SK-MEL-5 (cell line): Measurements from ENCODE around the gene KIF26B. TPM values are rescaled to one million over a fixed set of nuclear protein-coding genes. Genes with fewer than 3 reads are reported as not detected.

Source experiments
- DNase-seq: peaks from one replicate; pipeline ENCODE4 v3.0.0-alpha.2; 2016; ENCODE audit warnings: low read depth, low spot score
- in situ Hi-C: cut with HindIII; loops from 2 replicates; pipeline ENCODE4 v1.10.0; 2016; ENCODE audit warnings: low sequenced_read_pairs, high pct_unique_total_duplicates, low pct_unique_long_range_greater_than_20kb
- total RNA-seq: library from RNA; depleted of rRNA; stranded (reverse); fragments of >200 nt; shearing (Covaris generic); gene quantifications from 2 replicates; pipeline ENCODE4 v1.2.3, GENCODE V29; 2014

The KIF26B gene
- total RNA-seq, 1 experiment from 2014 or later, result 1.5 TPM

DNA sequence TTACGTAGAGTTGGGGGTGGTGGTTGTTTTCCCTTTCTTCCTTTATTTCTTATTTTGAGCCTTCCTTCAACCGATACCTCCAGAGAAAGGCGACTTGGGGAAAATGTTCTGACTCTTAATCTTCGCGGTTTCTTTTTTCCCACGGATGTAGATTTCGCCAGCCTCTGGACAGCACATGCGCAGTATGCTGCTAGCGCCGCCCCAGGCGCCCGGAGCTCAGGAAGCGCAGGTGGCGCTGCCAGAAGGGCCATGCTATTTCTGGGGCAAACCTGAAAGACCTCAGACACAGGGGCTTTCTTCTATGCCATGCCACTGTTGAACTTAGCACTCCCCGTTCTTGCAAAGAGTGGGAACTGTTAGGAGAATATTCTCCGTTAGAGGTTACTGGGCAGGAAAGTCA is 392.1 kb downstream of the KIF26B start:
- in situ Hi-C loops, result no loop called here
- no peak for DNase-seq

DNA sequence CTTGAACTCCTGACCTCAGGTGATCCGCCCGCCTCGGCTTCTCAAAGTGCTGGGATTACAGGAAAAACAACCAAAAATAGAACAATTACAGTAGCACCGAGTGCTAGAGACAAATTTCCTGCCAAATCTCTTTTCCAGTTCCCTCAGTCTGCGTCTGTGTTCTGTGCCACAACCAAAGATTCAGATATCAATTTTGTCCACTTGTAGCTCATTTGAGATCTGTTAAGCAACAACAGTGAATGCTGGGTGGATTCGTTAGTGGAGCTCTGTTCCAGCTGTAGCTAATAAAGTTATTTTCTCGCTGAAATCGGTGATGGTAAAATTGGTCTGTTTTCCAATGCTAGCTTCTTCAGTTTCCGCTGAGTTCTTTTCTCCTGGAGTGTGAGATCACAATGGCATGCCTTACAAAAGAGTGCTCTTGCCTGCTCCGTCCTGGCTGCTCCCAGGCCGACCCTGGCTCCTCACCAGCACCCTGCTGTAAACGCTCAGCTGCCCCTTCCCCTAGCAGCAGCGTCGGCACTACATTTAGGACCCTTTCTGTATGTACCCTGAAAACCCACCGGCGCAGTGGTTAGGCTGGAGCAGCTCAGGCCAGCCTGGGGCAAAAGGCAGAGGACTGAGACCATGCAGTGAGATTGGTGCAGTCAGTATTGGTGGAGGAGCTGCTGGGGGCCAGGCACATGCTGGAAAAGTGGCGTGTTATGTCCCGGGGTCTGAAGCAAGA is 395.4 kb downstream of the KIF26B start:
- no peak for DNase-seq

GRCh38 chr1:245550720-245551043 is 395.9 kb downstream of the KIF26B start:
- in situ Hi-C loops, result no loop called here
- DNase-seq, result no peak

More for the DNA sequence above, 395.4 kb downstream of the KIF26B start:
- in situ Hi-C loops, result no loop called here

- in situ Hi-C loops, result no loop called here
Measured at GRCh38 chr1:245551536-245551935, 396.8 kb downstream of the KIF26B start.

DNA sequence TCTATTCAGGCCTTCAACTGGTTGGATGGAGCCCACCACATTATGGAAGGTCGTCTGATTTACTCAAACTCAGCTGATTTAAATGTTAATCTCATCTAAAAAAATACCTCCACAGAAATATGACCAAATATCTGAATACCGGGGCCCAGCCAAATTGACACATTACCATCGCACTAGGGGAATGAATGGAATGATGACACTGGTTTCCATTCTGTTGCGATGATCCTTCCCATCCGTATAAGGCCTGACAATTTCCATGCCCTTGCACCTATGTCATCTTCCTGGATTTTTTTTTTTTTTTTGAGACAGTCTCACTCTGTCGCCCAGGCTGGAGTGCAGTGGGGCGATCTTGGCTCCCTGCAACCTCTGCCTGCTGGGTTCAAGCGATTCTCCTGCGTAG is 397.5 kb downstream of the KIF26B start:
- in situ Hi-C loops, result no loop called here
- no peak for DNase-seq

More at GRCh38 chr1:245551536-245551935, 396.8 kb downstream of the KIF26B start:
- no peak for DNase-seq

- no peak for DNase-seq
- in situ Hi-C loops, result no loop called here
Measured at GRCh38 chr1:245556057-245556456, 401.3 kb downstream of the KIF26B start.

GRCh38 chr1:245558069-245558468 is 403.3 kb downstream of the KIF26B start:
- DNase-seq, result no peak
- in situ Hi-C loops, result no loop called here

GRCh38 chr1:245560316-245560859 is 405.6 kb downstream of the KIF26B start:
- no peak for DNase-seq
- in situ Hi-C loops, result no loop called here

GRCh38 chr1:245561665-245562234 is 407.0 kb downstream of the KIF26B start:
- no peak for DNase-seq
- in situ Hi-C loops, result no loop called here

DNA sequence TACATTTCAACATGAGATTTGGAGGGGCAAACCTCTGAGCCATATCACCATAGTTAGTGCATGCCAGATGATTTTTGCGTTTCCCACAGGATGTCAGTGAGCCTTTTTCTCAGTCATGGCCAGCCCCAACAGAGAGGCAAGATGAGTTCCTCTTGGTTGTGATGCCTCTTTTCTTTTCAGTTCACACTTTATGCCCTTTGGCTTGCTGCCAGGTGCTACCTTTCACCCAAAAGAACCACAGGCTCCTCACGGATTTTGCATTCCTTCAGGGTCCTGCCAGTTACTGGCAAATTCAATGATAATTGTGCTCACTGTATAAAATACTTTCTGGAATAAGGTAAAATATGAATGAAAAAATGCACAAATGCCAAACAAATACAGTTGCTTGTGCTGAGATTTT is 411.3 kb downstream of the KIF26B start:
- DNase-seq, result no peak
- in situ Hi-C loops, result no loop called here

GRCh38 chr1:245566952-245567351 is 412.2 kb downstream of the KIF26B start:
- DNase-seq, result no peak
- in situ Hi-C loops, result no loop called here

GRCh38 chr1:245571815-245572294 is 417.1 kb downstream of the KIF26B start:
- in situ Hi-C loops, result no loop called here
- DNase-seq, result no peak

- no peak for DNase-seq
- in situ Hi-C loops, result no loop called here
Measured at GRCh38 chr1:245572709-245573108, 417.9 kb downstream of the KIF26B start.

DNA sequence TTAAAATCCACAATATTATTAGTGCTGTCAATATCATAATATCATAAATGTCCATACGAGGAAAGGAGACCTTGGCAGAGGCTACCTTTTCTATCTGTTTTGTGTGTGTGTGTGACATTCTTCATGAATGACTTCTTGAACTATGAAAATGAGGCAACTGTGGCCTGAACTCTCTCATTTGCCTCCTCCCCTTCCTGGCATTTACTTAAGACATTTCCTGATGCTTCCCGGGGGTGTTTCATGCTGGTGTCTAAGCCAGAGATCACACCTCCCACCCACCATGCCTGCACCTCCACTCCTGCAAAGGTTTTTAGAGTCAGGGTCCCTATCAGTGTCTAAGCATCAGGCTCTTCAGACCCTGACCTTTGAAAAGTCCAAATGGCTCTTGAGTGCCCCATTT is 420.9 kb downstream of the KIF26B start:
- in situ Hi-C loops, result no loop called here
- no peak for DNase-seq

DNA sequence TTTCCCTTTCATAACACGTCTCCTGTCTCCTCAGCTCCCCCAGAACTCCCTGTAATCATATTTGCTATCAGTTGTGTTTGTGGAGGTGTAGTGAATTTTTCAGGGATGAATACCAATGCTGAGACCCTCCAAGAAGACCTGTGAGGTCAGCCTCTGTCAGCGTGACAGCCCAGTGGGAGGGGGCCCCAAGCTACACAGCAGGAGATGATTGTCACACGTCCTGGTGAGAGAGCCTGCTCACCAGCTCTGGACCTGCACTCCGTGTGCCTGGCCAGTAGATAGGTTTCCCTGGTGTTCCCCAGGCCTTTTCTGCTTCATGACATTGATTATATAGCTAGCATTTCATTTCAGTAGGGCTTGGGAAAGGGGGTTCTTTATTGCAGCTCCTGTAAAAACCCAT is 421.5 kb downstream of the KIF26B start:
- no peak for DNase-seq
- in situ Hi-C loops, result no loop called here

- in situ Hi-C loops, result no loop called here
- no peak for DNase-seq
Measured at GRCh38 chr1:245577191-245578157, 422.7 kb downstream of the KIF26B start.

GRCh38 chr1:245578308-245578707 is 423.5 kb downstream of the KIF26B start:
- no peak for DNase-seq
- in situ Hi-C loops, result no loop called here

DNA sequence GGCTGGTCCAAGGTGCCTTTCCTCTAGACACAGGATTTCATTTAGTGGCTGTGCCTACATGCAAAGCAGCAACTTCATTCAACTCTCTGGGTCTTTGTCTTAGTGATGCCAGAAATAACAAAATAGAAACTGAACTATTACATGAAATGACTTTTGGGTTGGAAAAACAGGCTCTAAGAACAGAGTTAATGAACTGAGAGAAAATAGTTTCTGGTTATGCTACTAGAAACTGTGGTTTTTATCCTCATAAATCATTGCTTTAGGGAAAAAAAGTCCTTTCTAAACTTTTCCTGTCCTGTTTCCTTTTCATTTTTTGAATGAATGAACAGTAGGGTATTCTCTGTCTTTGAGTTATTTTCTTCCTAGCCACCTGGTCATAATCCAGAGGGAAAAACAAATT is 424.0 kb downstream of the KIF26B start:
- in situ Hi-C loops, result no loop called here
- DNase-seq, result no peak
